ENCODE data around the gene SLFN13. TPM values are rescaled to one million over a fixed set of nuclear protein-coding genes. Genes with fewer than 3 reads are reported as not detected.
A peak's percentile ranks its signal among the peaks of the same experiment; 100 is the strongest.

SLFN13 gene
- total RNA-seq, 4 donors from 2014 or later: 5.1 to 15.0 (median 5.4) TPM

DNA sequence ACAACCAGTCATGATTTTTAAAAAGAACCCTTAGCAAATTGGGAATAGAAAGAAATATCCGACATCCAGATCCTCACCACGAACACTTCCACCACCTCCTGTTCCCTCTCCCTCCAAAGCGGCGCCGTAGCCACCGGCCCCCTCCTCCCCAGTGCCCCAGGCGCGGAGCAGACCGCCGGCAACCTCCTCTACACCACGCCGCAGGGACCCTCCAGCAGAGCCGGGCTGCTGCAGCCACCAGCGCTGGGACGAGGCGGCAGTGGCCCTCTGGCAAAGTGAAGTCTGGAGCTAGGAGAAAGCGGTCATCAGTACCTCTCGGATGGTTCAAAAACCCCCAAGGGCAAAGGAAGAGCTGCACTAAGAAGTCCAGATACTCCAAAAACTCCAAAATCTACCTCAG, 41.4 kb upstream of the SLFN13 start:
- TF ChIP-seq, protein P1, sequence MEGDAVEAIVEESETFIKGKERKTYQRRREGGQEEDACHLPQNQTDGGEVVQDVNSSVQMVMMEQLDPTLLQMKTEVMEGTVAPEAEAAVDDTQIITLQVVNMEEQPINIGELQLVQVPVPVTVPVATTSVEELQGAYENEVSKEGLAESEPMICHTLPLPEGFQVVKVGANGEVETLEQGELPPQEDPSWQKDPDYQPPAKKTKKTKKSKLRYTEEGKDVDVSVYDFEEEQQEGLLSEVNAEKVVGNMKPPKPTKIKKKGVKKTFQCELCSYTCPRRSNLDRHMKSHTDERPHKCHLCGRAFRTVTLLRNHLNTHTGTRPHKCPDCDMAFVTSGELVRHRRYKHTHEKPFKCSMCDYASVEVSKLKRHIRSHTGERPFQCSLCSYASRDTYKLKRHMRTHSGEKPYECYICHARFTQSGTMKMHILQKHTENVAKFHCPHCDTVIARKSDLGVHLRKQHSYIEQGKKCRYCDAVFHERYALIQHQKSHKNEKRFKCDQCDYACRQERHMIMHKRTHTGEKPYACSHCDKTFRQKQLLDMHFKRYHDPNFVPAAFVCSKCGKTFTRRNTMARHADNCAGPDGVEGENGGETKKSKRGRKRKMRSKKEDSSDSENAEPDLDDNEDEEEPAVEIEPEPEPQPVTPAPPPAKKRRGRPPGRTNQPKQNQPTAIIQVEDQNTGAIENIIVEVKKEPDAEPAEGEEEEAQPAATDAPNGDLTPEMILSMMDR (IDR thresholded peaks at IDR 0.05): no peak
- H3K9me3 ChIP-seq: no peaks in the 10 kb centered on the region
- DNase-seq (ENCODE audit: extremely low spot score): no peak
- no peak overlapping the region for H3K4me3 ChIP-seq
- H3K36me3 ChIP-seq: no peaks in the 10 kb centered on the region
- H3K4me1 ChIP-seq: peaks cover 3 to 33% (median 21%) of the 10 kb centered on the region in 4 donors
- peaks cover 0 to 93% (median 63%) of the 10 kb centered on the region in 4 donors for H3K27me3 ChIP-seq
- 9% methylated on average over 18 of the region's 18 CpGs for WGBS
- intact Hi-C loops (cut with DNase I): no loop called here
- H3K27ac ChIP-seq (replicated peaks in 1 of 4): no peak overlapping the region

DNA sequence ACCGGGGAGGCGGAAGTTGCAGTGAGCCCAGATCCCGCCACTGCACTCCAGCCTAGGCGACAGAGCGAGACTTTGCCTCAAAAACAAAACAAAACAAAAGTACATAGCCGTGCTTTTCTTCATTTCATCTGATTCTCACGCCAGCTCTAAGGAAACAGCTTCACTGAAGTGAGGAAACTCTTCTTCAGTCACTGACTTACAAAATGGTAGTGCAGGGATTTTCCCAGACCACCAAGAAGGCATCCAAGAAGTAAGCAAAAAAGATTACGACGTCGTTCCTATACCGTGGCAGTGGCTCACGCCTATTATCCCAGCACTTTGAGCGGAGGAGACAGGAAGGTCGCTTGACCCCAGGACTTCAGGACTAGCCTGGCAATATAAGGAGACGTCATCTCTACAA, 40.4 kb upstream of the SLFN13 start:
- Histone ChIP-seq H3K36me3 (no peaks in the 10 kb centered on the region), H3K27me3 (peaks cover 0 to 88% (median 55%) of the 10 kb centered on the region in 4 donors), H3K4me1 (peaks cover 3 to 33% (median 21%) of the 10 kb centered on the region in 4 donors), H3K9me3 (no peaks in the 10 kb centered on the region), H3K4me3 (no peak overlapping the region), H3K27ac (replicated peaks in 1 of 4) (no peak overlapping the region)
- DNase-seq (ENCODE audit: extremely low spot score): no peak
- TF ChIP-seq, protein P1 (IDR thresholded peaks at IDR 0.05): no peak
- TF ChIP-seq POLR2A (IDR thresholded peaks at IDR 0.05; ENCODE audit: low read depth) (no peak), POLR2AphosphoS5 (IDR thresholded peaks at IDR 0.05) (no peak), EP300 (IDR thresholded peaks at IDR 0.05) (no peak)
- 39% methylated on average over 15 of the region's 15 CpGs for WGBS
- intact Hi-C loops (cut with DNase I): no loop called here

DNA sequence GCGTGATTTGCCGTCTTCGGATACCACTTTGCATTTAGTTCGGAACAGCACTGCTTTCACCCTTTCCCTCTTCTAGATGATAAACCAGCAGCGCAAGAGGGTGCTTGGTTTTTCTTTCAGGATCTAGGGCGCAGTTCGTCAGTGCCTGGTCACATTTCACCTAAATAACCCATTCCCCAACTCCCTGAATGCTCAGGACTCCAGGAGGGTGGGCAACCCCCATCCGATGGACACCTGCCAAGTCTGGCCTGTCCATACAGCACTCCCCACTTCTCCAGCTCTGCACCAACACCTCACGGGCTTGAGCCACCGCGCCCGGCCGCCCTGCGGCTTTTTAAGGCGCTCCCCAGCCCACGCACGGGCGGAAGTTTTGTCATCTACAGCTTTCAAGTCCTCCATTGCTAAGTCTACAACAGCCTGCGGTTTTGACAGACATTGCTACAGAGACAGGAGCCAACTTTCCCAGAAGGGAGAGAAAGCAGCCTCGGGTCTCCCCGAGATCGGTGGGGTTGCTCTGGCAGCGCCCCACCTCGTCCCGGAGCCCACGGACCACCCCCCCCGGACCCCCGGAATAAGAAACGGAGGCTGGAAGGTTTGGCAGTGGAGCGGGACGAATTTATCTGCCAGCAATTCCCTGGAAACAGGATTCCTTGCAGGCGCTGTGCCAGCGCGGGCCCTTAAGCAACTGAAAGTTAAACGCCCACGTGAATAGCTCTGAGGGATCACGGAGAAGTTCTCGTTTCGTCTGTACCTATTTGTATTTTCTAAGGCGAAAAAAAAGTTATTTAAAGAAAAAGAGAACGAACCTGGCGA, 38.6 kb upstream of the SLFN13 start:
- peaks cover 0 to 78% (median 45%) of the 10 kb centered on the region in 4 donors for H3K27me3 ChIP-seq
- peak overlapping the region; percentile 50 to 64 (median 54) for H3K4me3 ChIP-seq
- H3K9me3 ChIP-seq: no peaks in the 10 kb centered on the region
- 16% methylated on average over 31 of the region's 42 CpGs for WGBS
- TF ChIP-seq POLR2AphosphoS5 (IDR thresholded peaks at IDR 0.05) (no peak), POLR2A (IDR thresholded peaks at IDR 0.05; ENCODE audit: low read depth) (no peak), EP300 (IDR thresholded peaks at IDR 0.05) (no peak)
- TF ChIP-seq, protein P1 (IDR thresholded peaks at IDR 0.05): no peak
- no peaks in the 10 kb centered on the region for H3K36me3 ChIP-seq
- peak overlapping the region in 1 of 4 donors; percentile 11 for H3K27ac ChIP-seq (replicated peaks in 1 of 4)
- DNase-seq (ENCODE audit: extremely low spot score): no peak
- H3K4me1 ChIP-seq: peaks cover 3 to 33% (median 21%) of the 10 kb centered on the region in 4 donors
- intact Hi-C loops (cut with DNase I): no loop called here

DNA sequence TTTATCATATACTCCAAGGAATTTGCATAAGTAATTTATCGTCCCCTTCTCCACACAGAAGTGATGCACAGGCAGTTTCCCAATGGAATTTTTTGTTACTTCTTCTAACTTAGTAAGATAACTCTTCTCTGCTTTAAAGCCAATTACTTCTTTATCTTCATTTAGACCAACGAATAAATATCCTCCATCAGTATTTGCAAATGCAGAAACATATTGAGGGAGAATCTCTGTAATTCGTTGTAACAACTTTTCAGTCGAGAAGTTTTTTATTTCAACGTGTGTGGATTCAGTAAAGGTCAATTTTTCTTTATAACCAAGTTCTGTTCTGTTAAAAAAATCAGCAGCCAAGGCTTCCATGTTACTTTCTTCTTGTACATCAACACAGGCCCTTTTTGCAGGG, 30.7 kb upstream of the SLFN13 start:
- intact Hi-C loops (cut with DNase I): no loop called here

More for the DNA sequence above, 30.7 kb upstream of the SLFN13 start:
- Histone ChIP-seq H3K36me3 (no peaks in the 10 kb centered on the region), H3K4me3 (no peak overlapping the region), H3K9me3 (no peaks in the 10 kb centered on the region), H3K4me1 (no peaks in the 10 kb centered on the region), H3K27me3 (peaks cover 0 to 48% (median 6%) of the 10 kb centered on the region in 4 donors), H3K27ac (replicated peaks in 1 of 4) (no peak overlapping the region)
- TF ChIP-seq POLR2A (IDR thresholded peaks at IDR 0.05; ENCODE audit: low read depth): no peak
- TF ChIP-seq POLR2AphosphoS5 (IDR thresholded peaks at IDR 0.05): no peak
- TF ChIP-seq, protein P1 (IDR thresholded peaks at IDR 0.05): no peak
- TF ChIP-seq EP300 (IDR thresholded peaks at IDR 0.05): no peak
- no peak for DNase-seq (ENCODE audit: extremely low spot score)
- WGBS: 76% methylated on average over 5 of the region's 5 CpGs
